Endothelial cell of umbilical vein (primary cell): ENCODE results near the gene OR51I1. TPM values are rescaled to one million over a fixed set of nuclear protein-coding genes. Genes with fewer than 3 reads are reported as not detected.

Source experiments
- BruUV-seq: library from RNA; stranded (reverse); fragments of 400-500 nt; replicated peaks from 2 replicates; lab custom pipeline; 2021; lab: Mats Ljungman, UMichigan
- CTCF ChIA-PET: fragments of 300-600, 350-600 bp; sonication (Branson Sonifier 250); formaldehyde crosslinking; loops from one replicate; lab custom pipeline; 2021; ENCODE audit warnings: antibody characterized with exemption, inconsistent platforms; lab: Charles Lee
- POLR2A ChIA-PET: fragments of 300-600, 350-600 bp; sonication (Branson Sonifier 250); formaldehyde crosslinking; loops from one replicate; lab custom pipeline; 2021; ENCODE audit warnings: antibody characterized with exemption, inconsistent platforms; lab: Charles Lee
- DNase-seq: peaks from one replicate; pipeline ENCODE4 v3.0.0-alpha.2; 2011; ENCODE audit warnings: low read depth, low spot score
- FAIRE-seq: peaks from 2 replicates; lab custom pipeline; 2011; peaks lifted over from hg19 to GRCh38; lab: Jason Lieb, UNC
- H2AFZ ChIP-seq: 2 replicates; pipeline ENCODE4 v1.6.0; 2012; ENCODE audit warnings: low read depth, low read length, control low read depth, inconsistent platforms
- H3K27ac ChIP-seq: 2 replicates; pipeline ENCODE4 v1.5.1; 2011; ENCODE audit warnings: low read depth, mild to moderate bottlenecking, control low read depth, low read length, moderate library complexity; ENCODE audit not compliant: insufficient read depth
- H3K27me3 ChIP-seq, 2 experiments: 2 replicates each; pipeline versions ENCODE4 v1.6.0 to v1.6.1; 2011; ENCODE audit warnings: low read length in 2 of 2, mixed read lengths in 1 of 2; ENCODE audit not compliant: control insufficient read depth in 2 of 2, insufficient read depth in 2 of 2
- H3K36me3 ChIP-seq, 2 experiments: 2 replicates in 1 of 2; 3 replicates in 1 of 2; pipeline ENCODE4 v1.5.1; 2011; ENCODE audit warnings: low read length in 2 of 2, mild to moderate bottlenecking in 1 of 2, moderate library complexity in 1 of 2; ENCODE audit not compliant: control insufficient read depth in 2 of 2, insufficient read depth in 2 of 2; ENCODE audit errors: extremely low read depth in 1 of 2
- H3K4me1 ChIP-seq: 3 replicates; pipeline ENCODE4 v1.5.1; 2011; ENCODE audit warnings: mild to moderate bottlenecking, low read length; ENCODE audit not compliant: control insufficient read depth, insufficient read depth; ENCODE audit errors: extremely low read depth
- H3K4me2 ChIP-seq: 2 replicates; pipeline ENCODE4 v1.6.1; 2011; ENCODE audit warnings: low read length, control low read depth, mixed read lengths; ENCODE audit not compliant: insufficient read depth
- H3K4me3 ChIP-seq, 3 experiments: fragments of 200-600 bp in 1 of 3; sonication (generic), shearing (Covaris generic) in 1 of 3; replicated peaks in 1 of 3; 2 replicates each; pipeline ENCODE4 v1.5.1; 2011 to 2016; ENCODE audit warnings: control low read depth in 3 of 3, low read length in 3 of 3, mild to moderate bottlenecking in 2 of 3, inconsistent platforms in 1 of 3, low read depth in 1 of 3, moderate library complexity in 1 of 3; ENCODE audit not compliant: insufficient read depth in 1 of 3
- H3K79me2 ChIP-seq: 2 replicates; pipeline ENCODE4 v1.6.0; 2012; ENCODE audit warnings: low read length, inconsistent platforms; ENCODE audit not compliant: control insufficient read depth, insufficient read depth
- H3K9ac ChIP-seq: replicated peaks from 2 replicates; pipeline ENCODE3; 2011; ENCODE audit warnings: low read length, control low read depth; ENCODE audit not compliant: insufficient read depth; ENCODE audit errors: extremely low read depth
- H3K9me1 ChIP-seq: replicated peaks from 3 replicates; pipeline ENCODE4 v1.6.0; 2011; ENCODE audit warnings: mild to moderate bottlenecking, low read length; ENCODE audit not compliant: control insufficient read depth, insufficient read depth; ENCODE audit errors: extremely low read depth
- H3K9me3 ChIP-seq: replicated peaks from 2 replicates; pipeline ENCODE4 v1.5.1; 2012; ENCODE audit warnings: low read length, inconsistent platforms; ENCODE audit not compliant: control insufficient read depth, insufficient read depth
- H4K20me1 ChIP-seq: replicated peaks from 2 replicates; pipeline ENCODE3; 2011; ENCODE audit warnings: mild to moderate bottlenecking, low read length; ENCODE audit not compliant: control insufficient read depth, insufficient read depth; ENCODE audit errors: extremely low read depth
- EZH2 ChIP-seq: IDR thresholded peaks from 2 replicates; pipeline ENCODE4 v1.6.1; 2012; ENCODE audit warnings: borderline replicate concordance, low read depth, mild to moderate bottlenecking, moderate library complexity, low read length, inconsistent platforms; ENCODE audit not compliant: severe bottlenecking
- FOS ChIP-seq: IDR thresholded peaks from 2 replicates; pipeline ENCODE4 v1.6.1; 2011; ENCODE audit warnings: mild to moderate bottlenecking, low read length, moderate library complexity, borderline replicate concordance; ENCODE audit not compliant: insufficient read depth
- GATA2 ChIP-seq: IDR thresholded peaks from 2 replicates; pipeline ENCODE4 v1.7.0; 2011; ENCODE audit warnings: low read depth, mild to moderate bottlenecking, moderate library complexity, mixed read lengths, low read length; ENCODE audit not compliant: insufficient read length, insufficient read depth
- JUN ChIP-seq: IDR thresholded peaks from 2 replicates; pipeline ENCODE4 v1.6.1; 2011; ENCODE audit warnings: borderline replicate concordance, low read depth; ENCODE audit not compliant: insufficient read length, insufficient read depth
- MYC ChIP-seq: IDR thresholded peaks from one replicate; pipeline ENCODE4 v1.6.1; 2011; ENCODE audit warnings: mild to moderate bottlenecking, low read depth, low read length
- POLR2A ChIP-seq: IDR thresholded peaks from 2 replicates; pipeline ENCODE4 v1.6.1; 2012; ENCODE audit warnings: low read depth, mild to moderate bottlenecking, control low read depth, low read length
- POLR2AphosphoS5 ChIP-seq: IDR thresholded peaks from 2 replicates; pipeline ENCODE4 v1.6.1; 2012; ENCODE audit warnings: low read depth, mild to moderate bottlenecking, control low read depth, low read length, moderate library complexity; ENCODE audit not compliant: insufficient read depth
- dilution Hi-C: fragments of 300-500 bp; cut with MboI; formaldehyde crosslinking; loops from one replicate; pipeline ENCODE4 v1.15.0; 2019; ENCODE audit warnings: low sequenced_read_pairs; ENCODE audit not compliant: extremely low pct_ligation_motif_present
- intact Hi-C: fragments of 100-400 bp; cut with micrococcal nuclease; formaldehyde crosslinking; loops from one replicate; pipeline ENCODE4 v1.10.0; 2022
- polyA plus RNA-seq, 4 experiments: library from polyadenylated mRNA; depleted of rRNA in 3 of 4; stranded (reverse) in 3 of 4; unstranded in 1 of 4; fragments of >200 nt; gene quantifications; 2 replicates each; pipeline versions ENCODE4 v1.2.1 to v1.2.3, GENCODE V29; 2011 to 2012; ENCODE audit warnings: missing spikeins in 1 of 4
- total RNA-seq: library from RNA; stranded (reverse); gene quantifications from 2 replicates; pipeline ENCODE4 v1.2.3, GENCODE V29; 2021
- TF ChIP-seq, protein P1 (sequence below), 2 donors: IDR thresholded peaks; 1 replicate in 1 of 2; 2 replicates in 1 of 2; pipeline ENCODE4 v1.5.1; 2011; ENCODE audit warnings: low read length in 2 of 2, mild to moderate bottlenecking in 2 of 2, moderate library complexity in 2 of 2, control low read depth in 1 of 2, inconsistent platforms in 1 of 2, low read depth in 1 of 2; ENCODE audit not compliant: insufficient read depth in 1 of 2; ENCODE audit errors: extremely low read depth in 1 of 2
- TF ChIP-seq, protein P2 (sequence below): IDR thresholded peaks from 2 replicates; pipeline ENCODE4 v1.6.1; 2011; ENCODE audit not compliant: insufficient read depth, insufficient read length

The OR51I1 gene
- total and polyA plus RNA-seq, 2 donors (not counting 3 experiments of a cell fraction or from before 2014, with no cell fraction given), result not detected

DNA sequence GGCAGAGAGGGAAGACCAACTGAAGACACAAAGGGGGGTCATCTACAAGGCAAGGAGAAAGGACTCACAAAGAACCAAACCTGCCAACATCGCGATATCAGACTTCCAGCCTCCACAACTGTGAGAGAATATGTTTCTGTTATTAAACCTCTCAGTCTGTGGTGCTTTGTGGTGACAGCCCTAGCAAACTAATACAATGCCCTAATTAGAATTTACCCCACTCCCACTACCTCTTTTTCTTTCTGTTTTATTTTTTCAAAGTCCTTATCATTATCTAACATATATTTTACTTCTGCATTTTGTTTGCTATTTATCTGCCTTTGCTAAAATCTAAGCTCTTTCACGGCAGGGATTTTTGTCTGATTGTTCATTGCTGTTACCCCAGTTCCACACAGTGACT lies 44.7 kb upstream of the OR51I1 start:
- no peaks in the 10 kb centered on the region for H3K9me1 ChIP-seq
- dilution Hi-C loops, result no loop called here
- no peak for DNase-seq
- ChIA-PET CTCF (interaction anchor here (0.8 to 1.1 kb wide), 2 partner anchors 10 to 226 kb away, joined by 3 to 4 read pairs; no protein-coding TSS in a partner anchor), POLR2A (no interaction called here)
- no peak overlapping the region for H3K9ac ChIP-seq
- no peak overlapping the region for H3K27ac ChIP-seq
- H3K36me3 ChIP-seq, result no peaks in the 10 kb centered on the region
- no peak overlapping the region for H3K4me3 ChIP-seq
- H3K4me1 ChIP-seq, result no peaks in the 10 kb centered on the region
- no peak overlapping the region for H3K4me2 ChIP-seq
- FAIRE-seq, result no peak
- H3K9me3 ChIP-seq, result no peaks in the 10 kb centered on the region
- intact Hi-C loops, result no loop called here
- H3K27me3 ChIP-seq, result peaks cover 0 to 2% of the 10 kb centered on the region in 2 experiments
- H4K20me1 ChIP-seq, result no peaks in the 10 kb centered on the region
- no TSS peak for BruUV-seq
- H3K79me2 ChIP-seq, result no peaks in the 10 kb centered on the region
- no peak for TF ChIP-seq MYC
- no peak for TF ChIP-seq EZH2
- TF ChIP-seq FOS, result no peak
- no peak for TF ChIP-seq POLR2AphosphoS5
- no peak for TF ChIP-seq GATA2
- TF ChIP-seq, protein P1, sequence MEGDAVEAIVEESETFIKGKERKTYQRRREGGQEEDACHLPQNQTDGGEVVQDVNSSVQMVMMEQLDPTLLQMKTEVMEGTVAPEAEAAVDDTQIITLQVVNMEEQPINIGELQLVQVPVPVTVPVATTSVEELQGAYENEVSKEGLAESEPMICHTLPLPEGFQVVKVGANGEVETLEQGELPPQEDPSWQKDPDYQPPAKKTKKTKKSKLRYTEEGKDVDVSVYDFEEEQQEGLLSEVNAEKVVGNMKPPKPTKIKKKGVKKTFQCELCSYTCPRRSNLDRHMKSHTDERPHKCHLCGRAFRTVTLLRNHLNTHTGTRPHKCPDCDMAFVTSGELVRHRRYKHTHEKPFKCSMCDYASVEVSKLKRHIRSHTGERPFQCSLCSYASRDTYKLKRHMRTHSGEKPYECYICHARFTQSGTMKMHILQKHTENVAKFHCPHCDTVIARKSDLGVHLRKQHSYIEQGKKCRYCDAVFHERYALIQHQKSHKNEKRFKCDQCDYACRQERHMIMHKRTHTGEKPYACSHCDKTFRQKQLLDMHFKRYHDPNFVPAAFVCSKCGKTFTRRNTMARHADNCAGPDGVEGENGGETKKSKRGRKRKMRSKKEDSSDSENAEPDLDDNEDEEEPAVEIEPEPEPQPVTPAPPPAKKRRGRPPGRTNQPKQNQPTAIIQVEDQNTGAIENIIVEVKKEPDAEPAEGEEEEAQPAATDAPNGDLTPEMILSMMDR (IDR thresholded peaks at IDR 0.05; ENCODE audit: extremely low read depth in 1 of 2, insufficient read depth in 1 of 2, low read depth in 1 of 2, low read length in 2 of 2), result no peak
- TF ChIP-seq JUN, result no peak
- TF ChIP-seq, protein P2, sequence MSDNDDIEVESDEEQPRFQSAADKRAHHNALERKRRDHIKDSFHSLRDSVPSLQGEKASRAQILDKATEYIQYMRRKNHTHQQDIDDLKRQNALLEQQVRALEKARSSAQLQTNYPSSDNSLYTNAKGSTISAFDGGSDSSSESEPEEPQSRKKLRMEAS, result no peak
- no peak for TF ChIP-seq POLR2A
- H2AFZ ChIP-seq, result no peak overlapping the region
